H1 (cell line): ENCODE results near the gene IDE. TPM values are rescaled to one million over a fixed set of nuclear protein-coding genes. Genes with fewer than 3 reads are reported as not detected.

Experiments
- CTCF ChIA-PET: fragments of 300-600 bp; sonication (Branson Sonifier 250); formaldehyde crosslinking; loops from one replicate; lab custom pipeline; 2021; ENCODE audit not compliant: partially characterized antibody; lab: Charles Lee
- POLR2A ChIA-PET: fragments of 300-600 bp; sonication (Branson Sonifier 250); formaldehyde crosslinking; loops from one replicate; lab custom pipeline; 2021; ENCODE audit warnings: inconsistent platforms; ENCODE audit not compliant: partially characterized antibody; lab: Charles Lee
- DNase-seq, 2 experiments: peaks; one replicate each; pipeline versions ENCODE4 v3.0.0 to v3.0.0-alpha.2; 2010 to 2022; ENCODE audit warnings: low spot score in 2 of 2, low read depth in 1 of 2, mixed read lengths in 1 of 2
- FAIRE-seq: peaks from 2 replicates; lab custom pipeline; 2011; peaks lifted over from hg19 to GRCh38; lab: Jason Lieb, UNC
- H2AFZ ChIP-seq: 2 replicates; pipeline ENCODE4 v1.8.1; 2012; ENCODE audit warnings: low read length, inconsistent platforms
- H2AK5ac ChIP-seq: 2 replicates; pipeline ENCODE4 v1.6.1; 2013; ENCODE audit warnings: low read depth, low read length
- H2BK120ac ChIP-seq: replicated peaks from 2 replicates; pipeline ENCODE3; 2013; ENCODE audit warnings: low read depth, low read length, inconsistent platforms
- H2BK12ac ChIP-seq: 2 replicates; pipeline ENCODE4 v1.6.1; 2013; ENCODE audit warnings: low read depth, low read length
- H2BK15ac ChIP-seq: 2 replicates; pipeline ENCODE4 v1.6.1; 2013; ENCODE audit warnings: low read length
- H2BK20ac ChIP-seq: 2 replicates; pipeline ENCODE4 v1.6.1; 2013; ENCODE audit warnings: low read length
- H2BK5ac ChIP-seq: 2 replicates; pipeline ENCODE4 v1.6.1; 2013; ENCODE audit warnings: low read depth, low read length
- H3K14ac ChIP-seq: 2 replicates; pipeline ENCODE4 v1.6.1; 2013; ENCODE audit warnings: inconsistent platforms; ENCODE audit not compliant: insufficient read length
- H3K18ac ChIP-seq: 2 replicates; pipeline ENCODE4 v1.6.1; 2013; ENCODE audit warnings: low read length; ENCODE audit errors: extremely low read depth
- H3K23ac ChIP-seq: 2 replicates; pipeline ENCODE4 v1.6.1; 2013; ENCODE audit warnings: inconsistent platforms; ENCODE audit not compliant: insufficient read length
- H3K23me2 ChIP-seq: 2 replicates; pipeline ENCODE4 v1.6.1; 2013; ENCODE audit warnings: low read depth, low read length
- H3K27ac ChIP-seq: 2 replicates; pipeline ENCODE4 v1.6.1; 2011; ENCODE audit warnings: low read depth, low read length, inconsistent platforms
- H3K27me3 ChIP-seq, 4 experiments: replicated peaks in 1 of 4; 1 replicate in 1 of 4; 2 replicates in 3 of 4; pipeline versions ENCODE4 v1.6.1 to v1.8.1; 2011 to 2013; ENCODE audit warnings: low read length in 3 of 4, mild to moderate bottlenecking in 3 of 4, inconsistent platforms in 2 of 4, mixed read lengths in 2 of 4, moderate library complexity in 1 of 4; ENCODE audit not compliant: control insufficient read depth in 3 of 4, insufficient read depth in 3 of 4; ENCODE audit errors: extremely low read depth in 1 of 4
- H3K36me3 ChIP-seq, 4 experiments: 2 replicates each; pipeline versions ENCODE4 v1.6.1 to v1.8.1; 2011 to 2013; ENCODE audit warnings: mild to moderate bottlenecking in 4 of 4, low read length in 3 of 4, moderate library complexity in 2 of 4, control low read depth in 1 of 4, inconsistent platforms in 1 of 4; ENCODE audit not compliant: insufficient read depth in 4 of 4, control insufficient read depth in 2 of 4
- H3K4ac ChIP-seq: replicated peaks from 2 replicates; pipeline ENCODE3; 2013; ENCODE audit warnings: low read length, low read depth, mixed read lengths, inconsistent platforms; ENCODE audit not compliant: insufficient read length
- H3K4me1 ChIP-seq, 4 experiments: replicated peaks in 1 of 4; 1 replicate in 1 of 4; 2 replicates in 3 of 4; pipeline versions ENCODE4 v1.6.1 to v1.8.1; 2011 to 2013; ENCODE audit warnings: low read length in 3 of 4, inconsistent platforms in 2 of 4, mixed read lengths in 1 of 4; ENCODE audit not compliant: insufficient read depth in 4 of 4, control insufficient read depth in 3 of 4
- H3K4me2 ChIP-seq, 2 experiments: 2 replicates each; pipeline versions ENCODE4 v1.6.1 to v1.8.1; 2011 to 2013; ENCODE audit warnings: low read depth in 2 of 2, low read length in 2 of 2, control low read depth in 1 of 2, inconsistent platforms in 1 of 2, mild to moderate bottlenecking in 1 of 2; ENCODE audit not compliant: insufficient read depth in 1 of 2
- H3K4me3 ChIP-seq, 4 experiments: fragments of 200-600, 300-600 bp in 1 of 4; sonication (generic), shearing (Covaris generic), sonication (Bioruptor Twin) in 1 of 4; 2 replicates each; pipeline versions ENCODE4 v1.5.1 to v1.8.1; 2011 to 2016; ENCODE audit warnings: low read length in 4 of 4, low read depth in 3 of 4, control low read depth in 2 of 4, inconsistent platforms in 2 of 4, mild to moderate bottlenecking in 2 of 4, mixed read lengths in 1 of 4, moderate library complexity in 1 of 4; ENCODE audit not compliant: insufficient read depth in 2 of 4; ENCODE audit errors: extremely low read depth in 1 of 4
- H3K56ac ChIP-seq: replicated peaks from 2 replicates; pipeline ENCODE3; 2013; ENCODE audit warnings: low read depth, mild to moderate bottlenecking, mixed read lengths, low read length, inconsistent platforms; ENCODE audit not compliant: insufficient read length
- H3K79me1 ChIP-seq: 2 replicates; pipeline ENCODE4 v1.6.1; 2013; ENCODE audit warnings: low read depth, low read length, control low read depth
- H3K79me2 ChIP-seq, 2 experiments: 2 replicates each; pipeline versions ENCODE4 v1.6.1 to v1.8.1; 2012 to 2013; ENCODE audit warnings: low read length in 2 of 2, mild to moderate bottlenecking in 2 of 2, inconsistent platforms in 1 of 2; ENCODE audit not compliant: insufficient read depth in 2 of 2, control insufficient read depth in 1 of 2
- H3K9ac ChIP-seq, 4 experiments: replicated peaks in 1 of 4; 1 replicate in 1 of 4; 2 replicates in 3 of 4; pipeline versions ENCODE4 v1.6.1 to v1.8.1; 2011 to 2013; ENCODE audit warnings: low read depth in 3 of 4, low read length in 3 of 4, control low read depth in 2 of 4, mild to moderate bottlenecking in 2 of 4, moderate library complexity in 2 of 4, inconsistent platforms in 1 of 4; ENCODE audit errors: extremely low read depth in 1 of 4
- H3K9me3 ChIP-seq, 2 experiments: 2 replicates each; pipeline versions ENCODE4 v1.6.1 to v1.8.1; 2012 to 2013; ENCODE audit warnings: mild to moderate bottlenecking in 2 of 2, moderate library complexity in 2 of 2, control low read depth in 1 of 2, inconsistent platforms in 1 of 2, low read depth in 1 of 2, low read length in 1 of 2, mixed read lengths in 1 of 2; ENCODE audit not compliant: insufficient read depth in 2 of 2
- H4K20me1 ChIP-seq, 2 experiments: replicated peaks in 1 of 2; 2 replicates each; pipeline versions ENCODE3 to v1.8.1; 2011 to 2013; ENCODE audit warnings: inconsistent platforms in 2 of 2, low read length in 2 of 2, mild to moderate bottlenecking in 1 of 2; ENCODE audit not compliant: insufficient read depth in 2 of 2, control insufficient read depth in 1 of 2
- H4K5ac ChIP-seq: 2 replicates; pipeline ENCODE4 v1.6.1; 2013; ENCODE audit warnings: low read length, low read depth, mixed read lengths, inconsistent platforms; ENCODE audit not compliant: insufficient read length
- H4K8ac ChIP-seq: 2 replicates; pipeline ENCODE4 v1.8.0; 2013; ENCODE audit warnings: mild to moderate bottlenecking, moderate library complexity, low read length, inconsistent platforms; ENCODE audit not compliant: insufficient read depth; ENCODE audit errors: extremely low read depth
- H4K91ac ChIP-seq: replicated peaks from 2 replicates; pipeline ENCODE3; 2013; ENCODE audit warnings: low read length, mixed read lengths, inconsistent platforms; ENCODE audit not compliant: insufficient read length
- SAP30 ChIP-seq: fragments of 300-600 bp; sonication (generic); IDR thresholded peaks from 2 replicates; pipeline ENCODE4 v1.7.1; 2012; ENCODE audit warnings: low read length, moderate library complexity, mild to moderate bottlenecking, inconsistent platforms; ENCODE audit not compliant: insufficient read depth, insufficient replicate concordance
- TBP ChIP-seq: IDR thresholded peaks from 2 replicates; pipeline ENCODE4 v1.6.1; 2011; ENCODE audit warnings: low read depth, low read length, improper control_type of control experiment
- WGBS, 2 experiments: shearing (Covaris generic) in 1 of 2; methylation state at CpG; one replicate each; pipeline versions ENCODE4 v1.1.6 to v1.1.7; 2013 to 2015; ENCODE audit warnings: low lambda C conversion rate in 2 of 2, mixed read lengths in 2 of 2, inconsistent platforms in 1 of 2, low coverage in 1 of 2, missing lambda C conversion rate in 1 of 2; ENCODE audit not compliant: insufficient replicate concordance in 2 of 2, insufficient coverage in 1 of 2, insufficient read length in 1 of 2; ENCODE audit errors: extremely low coverage in 1 of 2, missing lambda C conversion rate in 1 of 2; 5-methylcytosine and 5-hydroxymethylcytosine counted together
- long read RNA-seq, 2 experiments: library from RNA in 1 of 2; library from capped mRNA in 1 of 2; stranded (forward); transcript quantifications; one replicate each; pipeline ENCODE4 v2.0.0, GENCODE V29; 2021; ENCODE audit warnings: inconsistent platforms in 1 of 2
- polyA minus RNA-seq, 3 experiments: library from RNA; depleted of rRNA, polyadenylated mRNA; stranded (reverse); fragments of >200 nt; gene quantifications; 1 replicate in 2 of 3; 2 replicates in 1 of 3; pipeline ENCODE4 v1.2.3, GENCODE V29; 2011
- polyA plus RNA-seq, 7 experiments: library from polyadenylated mRNA; depleted of rRNA in 3 of 7; stranded (reverse) in 5 of 7; unstranded in 2 of 7; fragments of >200 nt in 5 of 7; fragments of 200-250 nt in 2 of 7; gene quantifications; 1 replicate in 5 of 7; 2 replicates in 1 of 7; 4 replicates in 1 of 7; pipeline versions ENCODE4 v1.2.1 to v1.2.3, GENCODE V29; 2011 to 2013; ENCODE audit warnings: missing spikeins in 2 of 7, mixed read lengths in 2 of 7
- total RNA-seq: library from RNA; stranded (reverse); fragmentation: NEBNext Ultra II Directional; extraction: Animal tissue kit (Norgen Biotek cat#: 25700); gene quantifications from 2 replicates; pipeline ENCODE4 v1.2.1, GENCODE V29; 2021
- TF ChIP-seq, protein P1 (sequence below): IDR thresholded peaks from 2 replicates; pipeline ENCODE4 v1.6.1; 2012; ENCODE audit warnings: inconsistent platforms
- TF ChIP-seq, protein P2 (sequence below), 3 experiments: IDR thresholded peaks; 1 replicate in 2 of 3; 2 replicates in 1 of 3; pipeline versions ENCODE4 v1.5.1 to v1.6.1; 2011; ENCODE audit warnings: low read length in 3 of 3, mild to moderate bottlenecking in 3 of 3, inconsistent platforms in 2 of 3, low read depth in 1 of 3, moderate library complexity in 1 of 3; ENCODE audit not compliant: insufficient read depth in 1 of 3; ENCODE audit errors: control extremely low read depth in 1 of 3

The IDE gene
- total RNA-seq (51.2 and 52.7 TPM in 2 replicates), polyA plus RNA-seq (2011; rRNA removed) (7.3 and 12.7 TPM in 2 replicates), polyA minus RNA-seq (2011; rRNA and poly(A)+ RNA removed) (62.0 and 110 TPM in 2 replicates)
- 11.3 TPM for polyA plus RNA-seq (2011; cell fraction: cytosol; rRNA removed)
- 17.0 TPM for polyA plus RNA-seq (2011; cell fraction: nucleus; rRNA removed)
- 16.5 to 30.6 TPM (median 23.7 TPM) in 4 replicates for polyA plus RNA-seq (2012, experiment 1 of 2)
- polyA plus RNA-seq (2012, experiment 2 of 2), result 1.5 TPM
- polyA plus RNA-seq (2013, experiment 1 of 2), result 17.6 TPM
- 17.6 TPM for polyA plus RNA-seq (2013, experiment 2 of 2)
- polyA minus RNA-seq (2011; cell fraction: cytosol; rRNA and poly(A)+ RNA removed), result 22.4 TPM
- polyA minus RNA-seq (2011; cell fraction: nucleus; rRNA and poly(A)+ RNA removed), result 37.4 TPM
- long read RNA-seq, experiment 1, full-length matches to known transcripts, result 5 of 39 reads
- long read RNA-seq, experiment 1, partial matches to known transcripts, result 19 of 39 reads
- long read RNA-seq, experiment 1, other reads (novel, unspliced or antisense), result 15 of 39 reads
- long read RNA-seq, experiment 2, full-length matches to known transcripts, result 4 of 9 reads
- long read RNA-seq, experiment 2, partial matches to known transcripts, result 5 of 9 reads
- long read RNA-seq, experiment 2, other reads (novel, unspliced or antisense), result 0 of 9 reads

DNA sequence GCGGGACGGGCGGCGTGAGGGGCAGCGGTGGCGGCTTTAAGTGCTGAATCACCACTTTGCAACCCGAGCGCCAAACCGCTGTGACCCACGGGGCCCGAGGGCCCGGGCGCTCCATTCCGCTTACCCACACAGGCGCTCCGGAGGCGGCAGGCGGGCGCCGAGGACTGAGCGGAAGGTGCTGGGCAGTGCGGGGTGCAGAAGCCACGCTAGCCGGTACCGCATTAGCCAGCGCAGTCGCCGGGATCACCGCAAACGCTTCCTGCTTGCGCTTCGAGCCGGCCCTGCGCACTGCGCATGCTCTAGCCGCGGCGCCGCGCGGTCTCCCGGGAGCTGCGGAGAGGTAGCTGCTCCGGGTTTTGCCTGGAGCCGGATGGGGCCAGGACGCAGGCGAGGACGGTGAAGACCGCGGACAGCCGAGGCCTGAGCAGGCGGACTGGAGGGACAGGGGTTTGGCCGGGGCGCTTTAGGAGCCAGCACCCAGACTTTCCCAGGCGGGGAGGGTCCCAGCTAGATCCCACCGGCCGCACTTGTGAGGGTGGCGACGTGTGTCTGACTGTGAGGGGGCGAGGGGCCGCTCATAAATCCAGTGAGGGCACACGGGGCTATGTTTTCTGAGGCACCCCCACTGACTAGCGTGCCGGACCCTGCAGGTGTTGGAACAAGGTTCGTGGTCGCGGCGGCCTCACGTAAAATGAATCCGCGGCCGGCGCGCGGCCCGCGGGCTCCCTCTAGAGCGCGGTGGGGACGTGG lies at the start of gene IDE:
IDE (minus strand) TSS at position 296 of the 750 bp plus-strand sequence; CDS start at position 222, 74 bp downstream.
- POLR2A ChIA-PET, result interaction anchor here (0.5 to 4.3 kb wide), 8 partner anchors 18 to 801 kb away, joined by 3 to 34 read pairs (median 4); partner anchors contain the start of genes EXOC6, HHEX and KIF11
- peak within 1 kb of the TSS; percentile 91; the same call in 1 of the 2 replicates for H2BK5ac ChIP-seq
- peak within 1 kb of the TSS; percentile 75 to 84 (median 79) for H3K4me3 ChIP-seq
- peak within 1 kb of the TSS; percentile 76 for H2AFZ ChIP-seq
- H3K27me3 ChIP-seq, result no peaks in the 10 kb centered on the region
- H3K23me2 ChIP-seq, result peaks cover 5% of the 10 kb centered on the region; the same call in 1 of the 2 replicates
- peak within 1 kb of the TSS; percentile 93 for H4K8ac ChIP-seq
- H3K23ac ChIP-seq, result no peak within 1 kb of the TSS
- H3K9ac ChIP-seq, result peak within 1 kb of the TSS; percentile 55 to 81 (median 72)
- CTCF ChIA-PET, result interaction anchor here (0.7 to 8.0 kb wide), 15 partner anchors 8 to 902 kb away, joined by 3 to 51 read pairs (median 4); no protein-coding TSS in a partner anchor
- no peak within 1 kb of the TSS for H2BK20ac ChIP-seq
- no peaks in the 10 kb centered on the region; a peak in 1 of 8 replicates for H3K36me3 ChIP-seq
- peak within 1 kb of the TSS; percentile 71; the same call in 1 of the 2 replicates for H3K18ac ChIP-seq
- peak within 1 kb of the TSS; percentile 52 for H2BK120ac ChIP-seq
- no peak within 1 kb of the TSS for H2BK15ac ChIP-seq
- peaks cover 10% of the 10 kb centered on the region for H3K79me1 ChIP-seq
- H3K56ac ChIP-seq, result peak within 1 kb of the TSS; percentile 39
- peak within 1 kb of the TSS; percentile 88 for H4K91ac ChIP-seq
- H3K79me2 ChIP-seq, result peaks cover 0 to 34% of the 10 kb centered on the region in 2 experiments; a peak in 2 of 4 replicates
- no peaks in the 10 kb centered on the region for H3K9me3 ChIP-seq
- peak within 1 kb of the TSS; percentile 92 for H4K5ac ChIP-seq
- H3K4ac ChIP-seq, result no peak within 1 kb of the TSS
- H2AK5ac ChIP-seq, result no peak within 1 kb of the TSS
- FAIRE-seq (no peak), DNase-seq (peak; percentile 79 to 94)
- peaks cover 1 to 4% of the 10 kb centered on the region in 2 experiments for H4K20me1 ChIP-seq
- no peak within 1 kb of the TSS for H2BK12ac ChIP-seq
- peaks cover 2 to 8% (median 3%) of the 10 kb centered on the region in 4 experiments; a peak in 4 of 7 replicates for H3K4me1 ChIP-seq
- H3K14ac ChIP-seq, result no peak within 1 kb of the TSS
- H3K27ac ChIP-seq, result peak within 1 kb of the TSS; percentile 77; the same call in 1 of the 2 replicates
- 2% methylated on average over 70 of the region's 80 CpGs; no CpG with 5 or more reads in 1 of the 2 experiments for WGBS, 2 experiments
- H3K4me2 ChIP-seq, result peak within 1 kb of the TSS; percentile 86 to 96
- no peak for TF ChIP-seq SAP30
- peak; percentile 60 for TF ChIP-seq TBP
- TF ChIP-seq, protein P1, sequence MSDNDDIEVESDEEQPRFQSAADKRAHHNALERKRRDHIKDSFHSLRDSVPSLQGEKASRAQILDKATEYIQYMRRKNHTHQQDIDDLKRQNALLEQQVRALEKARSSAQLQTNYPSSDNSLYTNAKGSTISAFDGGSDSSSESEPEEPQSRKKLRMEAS, result peak; percentile 79
- TF ChIP-seq, protein P2, sequence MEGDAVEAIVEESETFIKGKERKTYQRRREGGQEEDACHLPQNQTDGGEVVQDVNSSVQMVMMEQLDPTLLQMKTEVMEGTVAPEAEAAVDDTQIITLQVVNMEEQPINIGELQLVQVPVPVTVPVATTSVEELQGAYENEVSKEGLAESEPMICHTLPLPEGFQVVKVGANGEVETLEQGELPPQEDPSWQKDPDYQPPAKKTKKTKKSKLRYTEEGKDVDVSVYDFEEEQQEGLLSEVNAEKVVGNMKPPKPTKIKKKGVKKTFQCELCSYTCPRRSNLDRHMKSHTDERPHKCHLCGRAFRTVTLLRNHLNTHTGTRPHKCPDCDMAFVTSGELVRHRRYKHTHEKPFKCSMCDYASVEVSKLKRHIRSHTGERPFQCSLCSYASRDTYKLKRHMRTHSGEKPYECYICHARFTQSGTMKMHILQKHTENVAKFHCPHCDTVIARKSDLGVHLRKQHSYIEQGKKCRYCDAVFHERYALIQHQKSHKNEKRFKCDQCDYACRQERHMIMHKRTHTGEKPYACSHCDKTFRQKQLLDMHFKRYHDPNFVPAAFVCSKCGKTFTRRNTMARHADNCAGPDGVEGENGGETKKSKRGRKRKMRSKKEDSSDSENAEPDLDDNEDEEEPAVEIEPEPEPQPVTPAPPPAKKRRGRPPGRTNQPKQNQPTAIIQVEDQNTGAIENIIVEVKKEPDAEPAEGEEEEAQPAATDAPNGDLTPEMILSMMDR (IDR thresholded peaks at IDR 0.05; ENCODE audit: control extremely low read depth in 1 of 3, insufficient read depth in 1 of 3, low read depth in 1 of 3, low read length in 3 of 3), result peak; percentile 68 to 75 (median 73)
